GM12864 (cell line): ENCODE measurements around the gene ELF1.
"Not testable (repeated sequence)": the region's sequence is repeated elsewhere in the genome, so short reads cannot be mapped to it uniquely, and the experiment has no call there.

Experiments
- DNase-seq: peaks from one replicate; pipeline ENCODE4 v3.0.0-alpha.2; 2011; ENCODE audit warnings: low read depth
- H3K4me3 ChIP-seq: 2 replicates; pipeline ENCODE4 v1.5.1; 2011; ENCODE audit warnings: mild to moderate bottlenecking, low read depth, low read length, control low read depth
- TF ChIP-seq, protein P1 (sequence below): IDR thresholded peaks from 2 replicates; pipeline ENCODE4 v1.5.1; 2011; ENCODE audit warnings: low read depth, mild to moderate bottlenecking, moderate library complexity, low read length, control low read depth, inconsistent platforms; ENCODE audit errors: missing control alignments

The ELF1 gene

DNA sequence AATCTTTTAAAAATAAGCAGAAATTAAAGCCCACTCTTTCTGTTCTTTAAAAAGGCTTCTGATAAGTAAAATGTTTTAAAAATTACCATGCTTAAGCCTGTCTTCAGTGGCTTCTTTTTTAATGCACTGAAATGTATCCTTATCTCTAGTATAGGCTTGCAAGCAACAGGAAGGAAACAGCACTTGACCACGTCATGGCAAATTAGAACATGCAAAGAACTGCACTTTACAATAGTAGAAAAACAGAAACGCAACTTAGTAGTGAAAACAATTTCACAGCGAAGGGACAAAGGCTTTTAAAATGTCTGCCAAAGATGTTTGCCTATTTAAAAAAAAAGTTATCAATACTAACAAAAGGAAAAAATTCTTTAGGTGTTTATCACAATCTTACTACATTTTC, 36.3 kb downstream of the ELF1 start:
- TF ChIP-seq, protein P1, sequence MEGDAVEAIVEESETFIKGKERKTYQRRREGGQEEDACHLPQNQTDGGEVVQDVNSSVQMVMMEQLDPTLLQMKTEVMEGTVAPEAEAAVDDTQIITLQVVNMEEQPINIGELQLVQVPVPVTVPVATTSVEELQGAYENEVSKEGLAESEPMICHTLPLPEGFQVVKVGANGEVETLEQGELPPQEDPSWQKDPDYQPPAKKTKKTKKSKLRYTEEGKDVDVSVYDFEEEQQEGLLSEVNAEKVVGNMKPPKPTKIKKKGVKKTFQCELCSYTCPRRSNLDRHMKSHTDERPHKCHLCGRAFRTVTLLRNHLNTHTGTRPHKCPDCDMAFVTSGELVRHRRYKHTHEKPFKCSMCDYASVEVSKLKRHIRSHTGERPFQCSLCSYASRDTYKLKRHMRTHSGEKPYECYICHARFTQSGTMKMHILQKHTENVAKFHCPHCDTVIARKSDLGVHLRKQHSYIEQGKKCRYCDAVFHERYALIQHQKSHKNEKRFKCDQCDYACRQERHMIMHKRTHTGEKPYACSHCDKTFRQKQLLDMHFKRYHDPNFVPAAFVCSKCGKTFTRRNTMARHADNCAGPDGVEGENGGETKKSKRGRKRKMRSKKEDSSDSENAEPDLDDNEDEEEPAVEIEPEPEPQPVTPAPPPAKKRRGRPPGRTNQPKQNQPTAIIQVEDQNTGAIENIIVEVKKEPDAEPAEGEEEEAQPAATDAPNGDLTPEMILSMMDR: no peak
- H3K4me3 ChIP-seq: peak overlapping the region; percentile 60; the same call in 1 of the 2 replicates
- peak; percentile 87 for DNase-seq

DNA sequence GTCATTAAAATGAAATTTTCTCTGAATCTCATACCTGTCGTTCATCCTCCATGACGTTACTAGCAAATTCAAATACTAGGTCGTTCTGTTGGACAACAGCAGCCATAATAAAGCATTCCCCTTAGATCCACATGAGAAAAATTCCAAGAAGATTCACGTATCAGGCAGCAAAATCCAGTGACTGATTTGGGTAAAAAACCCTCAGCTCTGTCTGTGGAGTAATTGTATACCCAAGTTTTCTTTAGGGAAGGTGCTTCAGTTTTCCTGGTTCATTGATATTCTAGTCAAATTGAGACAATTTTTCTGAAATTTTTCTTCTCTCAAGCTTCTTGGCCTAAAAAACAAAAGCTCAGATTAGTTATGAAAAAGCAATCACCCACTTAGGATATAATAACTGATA, 37.2 kb downstream of the ELF1 start:
- DNase-seq: no peak
- H3K4me3 ChIP-seq: peak overlapping the region; percentile 60
- TF ChIP-seq, protein P1: no peak

DNA sequence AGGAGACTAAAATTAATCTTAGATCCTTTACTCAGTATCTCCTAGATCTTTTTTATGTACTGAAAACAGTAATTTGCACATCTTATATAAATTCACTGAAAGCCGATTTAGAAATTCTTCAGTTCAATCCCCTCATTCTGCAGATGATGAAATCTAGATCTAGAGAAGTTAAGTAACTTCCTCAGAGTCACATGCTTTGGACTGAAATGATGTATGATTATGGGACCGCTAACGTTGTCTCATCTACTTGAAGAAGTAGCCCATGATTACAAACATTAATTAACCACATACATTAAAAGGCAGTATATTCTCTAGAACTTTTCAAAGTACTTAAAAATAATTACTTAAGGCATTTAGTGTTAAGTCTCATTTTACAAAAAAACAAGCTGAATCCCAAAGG, 37.8 kb downstream of the ELF1 start:
- H3K4me3 ChIP-seq: peak overlapping the region; percentile 60
- TF ChIP-seq, protein P1: no peak
- DNase-seq: no peak

DNA sequence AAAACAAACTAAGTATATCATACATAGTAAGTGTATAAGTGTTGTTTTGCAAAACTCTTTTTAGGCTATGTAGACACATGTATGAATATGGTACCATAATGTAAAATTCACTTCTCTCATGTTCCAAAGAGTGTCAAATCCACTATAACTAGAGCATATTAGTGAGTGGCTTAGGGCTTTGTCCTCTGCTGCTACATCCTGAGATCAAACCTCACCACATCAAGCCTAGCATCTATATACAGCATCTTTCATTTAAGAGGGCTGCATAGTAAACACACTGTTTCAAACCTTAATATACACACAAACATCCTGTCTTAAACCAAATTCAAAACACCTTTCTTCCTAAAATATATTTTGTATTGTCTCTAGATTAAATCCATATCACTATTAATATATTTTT, 38.7 kb downstream of the ELF1 start:
- no peak for DNase-seq
- peak overlapping the region; percentile 60 for H3K4me3 ChIP-seq
- TF ChIP-seq, protein P1: no peak

DNA sequence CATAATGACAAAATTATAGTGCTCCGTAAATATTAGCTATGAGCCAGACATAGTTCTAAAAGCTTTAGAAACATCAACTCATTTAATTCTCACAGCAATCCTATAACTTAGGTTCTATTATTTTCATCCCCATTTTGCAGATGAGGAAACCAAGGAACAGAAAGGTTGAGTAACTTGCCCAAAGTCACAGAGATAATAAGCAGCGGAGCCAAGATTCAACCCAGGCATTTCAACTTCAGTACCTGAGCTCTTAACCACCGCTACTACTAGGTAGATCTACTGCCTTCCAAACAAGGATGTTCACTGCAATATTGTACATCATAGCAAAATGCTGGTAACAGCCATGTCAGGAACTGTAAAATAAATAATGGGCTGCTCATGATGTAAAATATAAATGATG, 39.9 kb downstream of the ELF1 start:
- TF ChIP-seq, protein P1: no peak
- H3K4me3 ChIP-seq: peak overlapping the region; percentile 60
- DNase-seq: no peak

DNA sequence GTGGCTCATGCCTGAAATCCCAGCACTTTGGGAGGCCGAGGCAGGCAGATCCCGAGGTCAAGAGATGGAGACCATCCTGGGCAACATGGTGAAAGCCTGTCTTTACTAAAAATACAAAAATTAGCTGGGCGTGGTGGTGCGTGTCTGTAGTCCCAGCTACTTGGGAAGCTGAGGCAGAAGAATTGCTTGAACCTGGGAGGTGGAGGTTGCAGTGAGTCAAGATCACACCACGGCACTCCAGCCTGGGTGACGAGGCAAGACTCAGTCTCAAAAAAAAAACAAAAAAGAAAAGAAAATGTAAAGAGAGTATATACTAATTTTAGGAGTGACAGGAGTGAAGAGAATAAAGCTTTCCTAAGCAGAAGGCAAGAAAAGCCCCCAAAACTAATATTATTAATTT, 41.0 kb downstream of the ELF1 start:
- DNase-seq: not testable (repeated sequence)
- peak overlapping the region; percentile 7; the same call in 1 of the 2 replicates for H3K4me3 ChIP-seq

DNA sequence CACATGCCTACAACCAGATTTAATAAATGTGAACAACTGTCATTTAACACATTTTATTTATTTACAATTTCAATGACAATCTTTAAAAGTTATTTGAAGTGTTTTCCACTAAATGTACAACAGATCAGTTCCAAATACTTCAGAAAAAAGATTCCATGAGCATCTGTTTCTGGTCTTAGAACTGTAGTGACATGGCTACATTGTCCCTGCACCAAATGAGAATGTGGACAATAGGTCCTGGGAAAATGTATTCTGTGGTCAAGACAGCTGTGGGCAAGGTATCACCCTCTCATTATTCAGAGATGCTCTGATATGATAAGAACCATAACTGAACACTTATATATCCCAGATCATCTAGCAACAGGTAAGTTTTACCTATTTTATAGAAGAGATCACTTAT, 43.7 kb downstream of the ELF1 start:
- DNase-seq: no peak
- TF ChIP-seq, protein P1: no peak
- H3K4me3 ChIP-seq: no peak overlapping the region
